Measurements from ENCODE around the gene FMNL2. TPM values are rescaled to one million over a fixed set of nuclear protein-coding genes. Genes with fewer than 3 reads are reported as not detected.
"Not testable (repeated sequence)": the region's sequence is repeated elsewhere in the genome, so short reads cannot be mapped to it uniquely, and the experiment has no call there.

Gene FMNL2
- total and polyA plus RNA-seq, 5 donors = 7.2 to 10.8 (median 9.4) TPM

DNA sequence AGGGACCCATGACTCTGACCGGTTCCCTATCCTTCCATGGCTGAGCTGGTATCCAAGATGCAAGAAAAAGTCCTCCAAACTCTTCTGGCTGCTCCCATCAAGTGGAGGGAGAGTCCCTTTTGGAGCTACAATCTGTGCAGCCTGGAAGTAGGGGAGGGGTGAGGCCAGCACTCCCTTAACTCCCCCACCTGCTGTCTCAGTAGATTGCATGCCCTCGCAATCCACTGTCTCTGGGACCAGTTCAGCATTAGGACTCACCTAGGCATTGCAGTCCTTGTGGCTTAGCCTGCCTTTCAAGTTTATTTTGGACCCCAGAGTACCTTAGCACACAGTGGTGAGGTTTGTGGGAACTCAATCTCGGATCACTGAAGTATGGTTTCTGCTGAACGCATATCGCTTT, 14.2 kb upstream of the FMNL2 start:
- WGBS = 97% methylated on average over 5 of the region's 5 CpGs
- Histone ChIP-seq H3K27ac (ENCODE audit: low read length) (no peak overlapping the region), H3K4me3 (ENCODE audit: low read length) (no peak overlapping the region), H3K4me1 (ENCODE audit: control insufficient read depth, insufficient read depth, low read length) (no peaks in the 10 kb centered on the region), H3K27me3 (ENCODE audit: control insufficient read depth, insufficient read depth) (no peaks in the 10 kb centered on the region), H3K9me3 (ENCODE audit: control insufficient read depth, low read length) (no peaks in the 10 kb centered on the region)
- ATAC-seq (no peak), DNase-seq (no peak)
- intact Hi-C loops (cut with DNase I) = no loop called here

GRCh38 chr2:152322222-152322621, 12.8 kb upstream of the FMNL2 start:
- no peak for ATAC-seq
- H3K4me3 ChIP-seq (ENCODE audit: low read length) = no peak overlapping the region
- no peak for DNase-seq
- H3K9me3 ChIP-seq (ENCODE audit: control insufficient read depth, low read length) = no peaks in the 10 kb centered on the region
- intact Hi-C loops (cut with DNase I) = no loop called here
- WGBS = 89% methylated on average over 4 of the region's 4 CpGs
- H3K27ac ChIP-seq (ENCODE audit: low read length) = no peak overlapping the region
- no peaks in the 10 kb centered on the region for H3K27me3 ChIP-seq (ENCODE audit: control insufficient read depth, insufficient read depth)
- H3K4me1 ChIP-seq (ENCODE audit: control insufficient read depth, insufficient read depth, low read length) = no peaks in the 10 kb centered on the region

- DNase-seq; intact Hi-C loops (cut with DNase I); H3K27me3 ChIP-seq (ENCODE audit: control insufficient read depth, insufficient read depth); H3K4me3 ChIP-seq (ENCODE audit: low read length); H3K4me1 ChIP-seq (ENCODE audit: control insufficient read depth, insufficient read depth, low read length); H3K9me3 ChIP-seq (ENCODE audit: control insufficient read depth, low read length); ATAC-seq; H3K27ac ChIP-seq (ENCODE audit: low read length): not testable (repeated sequence)
- 94% methylated on average over 5 of the region's 5 CpGs for WGBS
Measured at GRCh38 chr2:152325126-152325525, 9.8 kb upstream of the FMNL2 start.

DNA sequence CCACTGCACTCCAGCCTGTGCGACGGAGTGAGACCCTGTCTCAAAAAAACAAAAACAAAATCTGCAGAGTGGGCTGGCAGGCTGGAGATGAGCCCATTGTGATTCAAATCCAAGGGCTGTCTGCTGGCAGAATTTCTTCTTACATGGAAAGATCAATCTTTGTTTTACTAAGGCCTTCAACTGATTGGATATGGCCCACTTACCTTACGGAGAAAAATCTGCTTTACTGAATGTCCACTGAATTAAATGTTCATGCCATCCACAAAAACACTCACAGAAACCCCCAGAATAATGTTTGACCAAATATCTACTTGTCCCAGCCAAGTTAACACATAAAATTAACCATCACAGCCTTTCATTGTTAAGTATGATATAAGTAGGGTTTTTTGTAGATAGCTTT, 8.3 kb upstream of the FMNL2 start:
- 98% methylated on average over 3 of the region's 3 CpGs for WGBS
- H3K27me3 ChIP-seq (ENCODE audit: control insufficient read depth, insufficient read depth) = no peaks in the 10 kb centered on the region

GRCh38 chr2:152328013-152328412, 7.0 kb upstream of the FMNL2 start:
- Histone ChIP-seq H3K4me3 (ENCODE audit: low read length) (no peak overlapping the region), H3K9me3 (ENCODE audit: control insufficient read depth, low read length) (no peaks in the 10 kb centered on the region), H3K4me1 (ENCODE audit: control insufficient read depth, insufficient read depth, low read length) (no peaks in the 10 kb centered on the region), H3K27me3 (ENCODE audit: control insufficient read depth, insufficient read depth) (no peaks in the 10 kb centered on the region), H3K27ac (ENCODE audit: low read length) (no peak overlapping the region)
- DNase-seq (no peak), ATAC-seq (no peak)
- intact Hi-C loops (cut with DNase I) = no loop called here
- 92% methylated on average over 2 of the region's 2 CpGs for WGBS

More for the DNA sequence above, 8.3 kb upstream of the FMNL2 start:
- H3K4me3 ChIP-seq (ENCODE audit: low read length) = no peak overlapping the region
- H3K9me3 ChIP-seq (ENCODE audit: control insufficient read depth, low read length) = no peaks in the 10 kb centered on the region
- intact Hi-C loops (cut with DNase I) = no loop called here
- no peak for DNase-seq
- no peaks in the 10 kb centered on the region for H3K4me1 ChIP-seq (ENCODE audit: control insufficient read depth, insufficient read depth, low read length)
- H3K27ac ChIP-seq (ENCODE audit: low read length) = no peak overlapping the region
- no peak for ATAC-seq

DNA sequence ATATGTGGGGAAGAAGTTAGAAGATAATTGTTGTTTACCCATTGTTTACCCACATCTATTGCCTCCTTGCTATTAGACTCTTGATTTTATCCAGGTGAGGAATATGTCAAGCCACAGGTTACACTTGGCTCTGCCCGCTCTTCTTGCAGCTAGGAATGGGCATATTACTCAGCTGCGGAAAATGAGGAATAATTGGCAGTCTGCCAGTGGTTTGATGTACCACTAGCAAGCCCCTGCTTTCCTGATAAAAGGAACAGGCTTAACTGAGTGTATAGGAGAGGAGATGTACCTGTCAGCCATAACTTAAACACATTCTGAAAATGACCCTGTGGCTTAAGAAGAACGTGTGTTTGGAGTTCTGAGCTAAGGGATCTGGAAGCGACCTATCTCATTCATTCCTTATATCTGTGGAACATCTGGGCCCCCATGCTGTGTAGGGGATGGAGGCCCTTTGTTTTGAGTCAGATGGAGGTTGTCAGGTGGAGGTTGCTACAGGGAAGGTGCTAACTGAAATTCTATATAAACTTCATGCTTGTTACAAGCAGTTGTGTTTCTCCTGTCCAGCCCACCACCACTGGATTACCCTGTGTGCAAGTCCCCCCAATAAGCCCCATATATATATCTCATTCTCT, 4.6 kb upstream of the FMNL2 start:
- 78% methylated on average over 4 of the region's 4 CpGs for WGBS

DNA sequence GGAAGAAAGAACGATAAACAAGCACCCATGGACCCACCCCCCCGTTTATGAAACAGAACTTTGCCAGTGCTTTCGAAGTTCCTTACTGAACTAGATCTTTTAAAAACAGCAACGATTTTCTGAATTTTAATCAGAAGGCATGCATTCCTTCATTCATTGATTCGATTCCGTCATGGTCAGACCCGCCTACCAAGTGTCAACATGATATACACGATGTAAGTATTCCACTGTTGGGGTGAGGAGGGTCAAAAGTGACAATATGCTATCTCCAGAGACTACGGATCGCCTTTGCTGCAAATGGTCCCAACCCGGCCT, 316 bp upstream of the FMNL2 start:
- DNase-seq (no peak), ATAC-seq (no peak)
- Histone ChIP-seq H3K9me3 (ENCODE audit: control insufficient read depth, low read length) (no peaks in the 10 kb centered on the region), H3K27me3 (ENCODE audit: control insufficient read depth, insufficient read depth) (no peaks in the 10 kb centered on the region), H3K27ac (ENCODE audit: low read length) (no peak overlapping the region), H3K4me1 (ENCODE audit: control insufficient read depth, insufficient read depth, low read length) (no peaks in the 10 kb centered on the region), H3K4me3 (ENCODE audit: low read length) (peak overlapping the region; percentile 79)
- intact Hi-C loops (cut with DNase I) = loop anchor here (10.0 kb wide), 4 partner anchors 130 to 300 kb away; no protein-coding TSS in a partner anchor
- 6% methylated on average over 11 of the region's 11 CpGs for WGBS

More for the DNA sequence above, 4.6 kb upstream of the FMNL2 start:
- H3K4me1 ChIP-seq (ENCODE audit: control insufficient read depth, insufficient read depth, low read length) = no peaks in the 10 kb centered on the region
- no peak overlapping the region for H3K27ac ChIP-seq (ENCODE audit: low read length)
- no peak overlapping the region for H3K4me3 ChIP-seq (ENCODE audit: low read length)
- ATAC-seq = no peak
- intact Hi-C loops (cut with DNase I) = loop anchor here (10.0 kb wide), 4 partner anchors 134 to 304 kb away; no protein-coding TSS in a partner anchor
- no peak for DNase-seq
- no peaks in the 10 kb centered on the region for H3K9me3 ChIP-seq (ENCODE audit: control insufficient read depth, low read length)
- no peaks in the 10 kb centered on the region for H3K27me3 ChIP-seq (ENCODE audit: control insufficient read depth, insufficient read depth)

- DNase-seq (peak; percentile 40 to 70 (median 69)), ATAC-seq (peak; percentile 20 to 25)
- under 1% methylated on average over 35 of the region's 35 CpGs for WGBS
- H3K4me1 ChIP-seq (ENCODE audit: control insufficient read depth, insufficient read depth, low read length) = no peaks in the 10 kb centered on the region
- no peaks in the 10 kb centered on the region for H3K9me3 ChIP-seq (ENCODE audit: control insufficient read depth, low read length)
- H3K27ac ChIP-seq (ENCODE audit: low read length) = no peak overlapping the region
- H3K4me3 ChIP-seq (ENCODE audit: low read length) = peak overlapping the region; percentile 79
- H3K27me3 ChIP-seq (ENCODE audit: control insufficient read depth, insufficient read depth) = no peaks in the 10 kb centered on the region
- intact Hi-C loops (cut with DNase I) = loop anchor here (10.0 kb wide), 4 partner anchors 129 to 299 kb away; no protein-coding TSS in a partner anchor
Measured at GRCh38 chr2:152335726-152336118, 748 bp downstream of the FMNL2 start.

DNA sequence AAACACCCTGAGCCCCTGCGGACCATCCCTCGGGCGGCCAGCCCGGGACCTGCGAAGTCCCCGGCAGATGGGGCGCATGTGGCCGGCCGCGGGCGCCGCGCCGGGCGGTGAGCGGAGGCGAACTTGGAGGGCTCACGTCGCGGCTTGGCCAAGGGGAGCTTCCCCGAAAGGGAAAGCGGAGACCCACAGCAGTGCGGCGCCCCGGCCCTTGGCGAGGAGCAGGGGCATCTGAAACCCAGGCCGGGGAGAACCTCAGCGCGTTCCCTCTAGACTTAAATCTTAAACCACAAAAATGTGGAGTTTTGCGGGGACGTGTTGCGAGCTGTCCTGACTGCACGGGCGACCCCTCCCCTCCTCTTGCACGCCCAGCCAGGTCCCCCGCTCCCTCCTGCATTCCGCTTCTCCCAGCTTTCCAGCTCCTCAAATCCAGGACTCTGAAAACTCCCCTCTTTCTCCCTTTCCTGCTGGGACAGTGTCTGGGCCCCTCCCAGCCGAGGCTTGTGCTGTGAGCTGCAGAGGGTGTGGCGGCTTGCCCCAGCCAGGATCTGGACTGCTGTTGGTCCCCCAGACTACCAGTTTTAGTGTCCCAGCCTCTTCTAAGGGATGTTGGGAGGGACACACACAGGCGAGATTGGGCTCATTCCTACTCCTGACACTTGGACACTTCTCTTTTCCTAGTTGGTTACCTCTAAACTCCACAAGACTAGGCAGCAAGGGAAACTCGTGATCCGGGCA, 1.3 kb downstream of the FMNL2 start:
- 2% methylated on average over 42 of the region's 42 CpGs for WGBS
- peak; percentile 73 to 91 (median 81) for DNase-seq
- Histone ChIP-seq H3K27ac (ENCODE audit: low read length) (peak overlapping the region; percentile 21), H3K9me3 (ENCODE audit: control insufficient read depth, low read length) (no peaks in the 10 kb centered on the region), H3K27me3 (ENCODE audit: control insufficient read depth, insufficient read depth) (no peaks in the 10 kb centered on the region), H3K4me1 (ENCODE audit: control insufficient read depth, insufficient read depth, low read length) (no peaks in the 10 kb centered on the region), H3K4me3 (ENCODE audit: low read length) (peak overlapping the region; percentile 79)
- peak; percentile 76 to 86 for ATAC-seq
- intact Hi-C loops (cut with DNase I) = loop anchor here (10.0 kb wide), 4 partner anchors 129 to 299 kb away; no protein-coding TSS in a partner anchor

DNA sequence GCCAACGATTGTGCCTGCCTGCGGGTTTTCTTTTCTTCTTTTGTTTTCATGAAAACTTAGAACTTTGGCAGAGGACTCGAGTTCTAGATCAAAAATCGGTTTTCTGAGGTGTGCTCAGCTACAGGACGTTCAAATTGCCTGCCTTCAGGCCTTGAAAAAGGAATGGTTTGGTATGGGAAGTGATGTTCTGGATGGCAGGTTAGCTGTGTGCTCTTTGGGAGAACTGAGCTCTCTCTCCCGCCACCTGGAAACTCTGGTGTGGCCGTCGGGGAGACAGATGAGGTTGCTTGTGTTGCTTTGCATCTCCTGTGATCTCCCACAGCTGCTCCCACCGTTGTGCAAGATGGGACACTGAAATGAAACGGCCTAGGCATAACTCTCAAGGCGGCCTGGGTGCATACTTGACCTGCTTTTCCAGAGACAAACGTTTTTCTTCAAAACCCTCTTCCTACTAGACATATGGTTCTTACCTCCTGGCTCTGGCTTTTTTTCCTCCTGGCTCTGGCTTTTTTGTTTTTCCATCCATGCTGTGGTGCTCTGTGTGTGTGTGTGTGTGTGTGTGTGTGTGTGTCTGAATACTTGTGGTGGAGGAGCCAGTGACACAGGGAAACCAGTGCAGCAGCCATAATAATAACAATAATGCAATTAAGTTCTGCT, 2.0 kb downstream of the FMNL2 start:
- no peaks in the 10 kb centered on the region for H3K27me3 ChIP-seq (ENCODE audit: control insufficient read depth, insufficient read depth)
- 34% methylated on average over 12 of the region's 12 CpGs for WGBS
- peak overlapping the region; percentile 20 for H3K27ac ChIP-seq (ENCODE audit: low read length)
- H3K4me1 ChIP-seq (ENCODE audit: control insufficient read depth, insufficient read depth, low read length) = peaks cover 3% of the 10 kb centered on the region
- no peak for ATAC-seq
- no peaks in the 10 kb centered on the region for H3K9me3 ChIP-seq (ENCODE audit: control insufficient read depth, low read length)
- DNase-seq = peak; percentile 15 to 56 (median 37)
- peak overlapping the region; percentile 79 for H3K4me3 ChIP-seq (ENCODE audit: low read length)
- intact Hi-C loops (cut with DNase I) = loop anchor here (10.0 kb wide), 4 partner anchors 128 to 298 kb away; no protein-coding TSS in a partner anchor

DNA sequence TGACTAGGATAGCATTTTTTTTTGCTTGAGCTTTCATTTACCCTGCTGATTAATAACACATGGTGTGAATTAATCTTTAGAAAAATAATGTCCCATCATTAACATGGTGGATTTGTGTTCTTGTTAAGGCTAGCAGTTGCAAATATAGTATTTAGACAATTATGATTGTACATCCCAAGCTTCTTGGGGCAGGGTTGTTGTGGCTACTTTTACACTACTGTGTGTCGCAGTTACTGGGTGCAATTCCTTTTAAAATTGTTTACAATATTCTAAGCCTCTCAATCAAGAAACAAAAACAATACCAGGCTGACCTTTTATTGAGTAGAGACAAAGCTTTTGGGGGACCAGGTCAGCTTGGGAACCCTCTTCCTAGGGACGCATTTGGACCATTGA, 2.5 kb downstream of the FMNL2 start:
- Histone ChIP-seq H3K4me1 (ENCODE audit: control insufficient read depth, insufficient read depth, low read length) (peaks cover 3% of the 10 kb centered on the region), H3K9me3 (ENCODE audit: control insufficient read depth, low read length) (no peaks in the 10 kb centered on the region), H3K27ac (ENCODE audit: low read length) (no peak overlapping the region), H3K4me3 (ENCODE audit: low read length) (no peak overlapping the region), H3K27me3 (ENCODE audit: control insufficient read depth, insufficient read depth) (no peaks in the 10 kb centered on the region)
- DNase-seq (no peak), ATAC-seq (no peak)
- intact Hi-C loops (cut with DNase I) = loop anchor here (10.0 kb wide), 4 partner anchors 127 to 297 kb away; no protein-coding TSS in a partner anchor
- 47% methylated on average over 2 of the region's 2 CpGs for WGBS

Data from right cardiac atrium (tissue), 5 donors.